ENCODE results near the gene SPEM2. TPM values are rescaled to one million over a fixed set of nuclear protein-coding genes. Genes with fewer than 3 reads are reported as not detected.

SPEM2 gene
- total and polyA plus RNA-seq, 2 of the 8 experiments (the other 6 are each of a cell fraction or from before 2014, with no cell fraction given), result 0.03 TPM; not detected in 1

- no peak for TF ChIP-seq CHD7 (IDR thresholded peaks at IDR 0.05; ENCODE audit: insufficient replicate concordance, low read length)
Measured at GRCh38 chr17:7398612-7399011, 26.8 kb upstream of the SPEM2 start (continued).

Data from H1 (cell line).